HG03103 (cell line): Measurements from ENCODE around the gene PRR19.
"Not testable (repeated sequence)": the region's sequence is repeated elsewhere in the genome, so short reads cannot be mapped to it uniquely, and the experiment has no call there.

Source experiments
- ATAC-seq: cut with Tn5 transposase; IDR thresholded peaks from one replicate; pipeline ENCODE4 v1.9.1; 2021; ENCODE audit warnings: low read depth; ENCODE audit not compliant: unreplicated experiment

The PRR19 gene

DNA sequence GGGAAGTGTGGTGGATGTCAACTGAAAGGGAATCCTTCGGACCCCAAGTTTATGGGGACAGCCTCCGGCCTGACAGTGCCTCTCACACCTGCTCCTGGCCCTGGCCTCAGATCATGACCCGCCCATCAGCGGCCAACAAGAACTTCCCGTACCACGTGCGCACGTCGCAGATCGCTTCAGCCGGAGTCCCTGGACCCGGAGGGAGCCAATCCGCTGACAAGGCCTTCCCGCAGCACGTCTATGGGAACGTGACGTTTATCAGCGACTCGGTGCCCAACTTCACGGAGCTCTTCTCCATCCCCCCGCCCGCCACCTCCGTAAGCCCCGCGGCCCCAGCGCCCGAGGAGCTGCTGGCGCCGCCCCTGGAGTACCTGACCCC lies 21.5 kb downstream of the PRR19 start:
- no peak for ATAC-seq

DNA sequence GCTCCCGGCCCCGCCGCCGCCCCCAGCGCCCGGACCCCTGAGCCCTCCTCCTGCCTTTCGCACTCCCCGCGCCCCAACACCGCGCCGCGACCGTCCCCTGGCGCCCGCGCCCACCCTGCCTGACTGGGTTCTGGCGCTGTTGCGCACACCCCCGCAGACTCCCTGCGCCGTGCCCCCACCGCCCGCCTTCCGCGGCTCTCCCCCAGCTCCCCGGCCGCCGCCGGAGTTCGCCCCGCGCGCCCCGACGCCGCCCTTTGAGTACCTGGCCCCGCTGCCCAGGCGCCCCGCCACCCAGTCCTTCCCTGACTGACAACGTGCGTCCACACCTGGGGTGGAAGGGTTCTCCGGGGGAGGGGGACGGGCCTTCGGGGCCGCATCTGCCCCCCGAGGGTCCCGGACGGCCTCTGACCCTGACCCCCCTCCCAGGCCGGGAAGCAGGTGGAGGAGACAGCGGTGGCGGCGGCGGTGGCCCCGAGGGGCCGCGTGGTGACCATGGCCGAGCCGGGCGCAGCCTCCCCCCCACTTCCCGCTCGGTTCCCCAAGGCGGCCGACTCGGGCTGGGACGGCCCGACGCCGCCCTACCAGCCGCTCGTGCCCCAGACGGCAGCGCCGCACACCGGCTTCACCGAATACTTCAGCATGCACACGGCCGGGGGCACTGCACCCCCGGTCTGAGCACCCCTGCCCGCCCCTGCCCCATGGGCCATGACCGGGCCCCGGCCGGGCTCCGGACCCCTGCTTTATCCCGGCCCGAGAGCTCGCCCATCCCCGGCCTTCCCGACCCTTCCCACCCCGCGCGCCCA lies 22.1 kb downstream of the PRR19 start:
- ATAC-seq: no peak

DNA sequence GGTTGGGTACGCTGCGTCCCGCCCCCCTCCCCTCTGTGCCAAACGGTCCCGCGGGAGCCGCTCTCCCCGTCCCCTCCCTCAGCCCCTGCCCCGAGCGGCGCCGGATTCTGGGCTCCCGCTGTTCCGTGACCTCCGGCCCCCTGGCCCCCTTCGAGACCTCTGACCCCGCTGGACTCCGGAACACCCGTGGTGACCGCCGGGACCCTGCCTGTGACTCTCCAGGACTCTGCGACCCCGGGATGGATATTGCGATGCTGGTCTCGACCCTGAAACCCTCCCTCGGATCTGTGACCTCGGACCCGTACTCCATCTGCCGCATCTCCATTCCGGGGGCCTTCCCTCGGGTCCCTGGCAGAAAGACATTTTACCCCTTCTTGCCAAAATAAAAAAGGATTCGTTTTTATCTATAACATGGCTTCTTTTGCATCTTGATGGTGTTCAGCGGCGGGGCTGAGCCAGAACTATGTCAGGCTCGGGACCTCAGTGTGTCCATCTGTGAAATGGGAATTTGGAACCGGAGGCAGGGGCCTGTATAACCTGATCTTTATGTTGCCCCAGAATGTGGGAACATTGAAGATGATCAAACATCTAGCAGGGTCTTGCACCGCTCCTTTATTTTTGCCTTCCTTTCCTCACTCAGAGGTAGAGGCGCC lies 22.8 kb downstream of the PRR19 start:
- ATAC-seq: no peak

DNA sequence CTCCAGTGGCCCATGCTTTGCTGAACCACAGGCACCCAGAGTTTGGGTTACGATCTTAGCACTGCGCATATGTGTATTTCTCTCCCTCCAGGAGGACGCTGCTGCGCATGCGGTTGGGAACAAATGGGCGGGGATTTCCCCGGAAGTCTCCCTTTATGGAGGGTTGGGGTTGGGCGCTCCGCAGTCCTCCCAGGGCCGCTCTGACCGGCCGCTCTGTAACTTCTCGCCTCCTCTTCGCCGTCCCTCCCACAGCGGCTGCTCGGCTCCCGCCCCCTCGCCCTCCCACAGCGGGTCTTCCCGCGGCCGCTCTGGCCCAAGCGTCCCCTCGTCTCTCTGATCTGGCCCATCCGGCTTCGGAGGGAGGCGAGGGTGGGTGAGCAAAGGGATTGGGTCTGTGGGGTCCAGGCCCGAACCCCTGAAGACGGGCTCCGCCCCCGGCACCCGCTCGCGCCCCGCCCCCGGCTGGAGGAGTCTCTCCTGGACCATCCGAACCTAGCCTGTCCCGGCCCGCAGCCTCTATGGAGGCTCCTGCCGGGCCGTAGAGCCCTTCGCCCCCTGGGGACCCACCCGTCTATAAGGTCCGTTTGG lies 23.5 kb downstream of the PRR19 start, which contains the start of gene MEGF8:
Gene MEGF8, plus strand, starts transcription at position 328 of the 588 bp plus-strand sequence. CDS start 609 bp downstream, outside the sequence.
- peak; percentile 79 for ATAC-seq

DNA sequence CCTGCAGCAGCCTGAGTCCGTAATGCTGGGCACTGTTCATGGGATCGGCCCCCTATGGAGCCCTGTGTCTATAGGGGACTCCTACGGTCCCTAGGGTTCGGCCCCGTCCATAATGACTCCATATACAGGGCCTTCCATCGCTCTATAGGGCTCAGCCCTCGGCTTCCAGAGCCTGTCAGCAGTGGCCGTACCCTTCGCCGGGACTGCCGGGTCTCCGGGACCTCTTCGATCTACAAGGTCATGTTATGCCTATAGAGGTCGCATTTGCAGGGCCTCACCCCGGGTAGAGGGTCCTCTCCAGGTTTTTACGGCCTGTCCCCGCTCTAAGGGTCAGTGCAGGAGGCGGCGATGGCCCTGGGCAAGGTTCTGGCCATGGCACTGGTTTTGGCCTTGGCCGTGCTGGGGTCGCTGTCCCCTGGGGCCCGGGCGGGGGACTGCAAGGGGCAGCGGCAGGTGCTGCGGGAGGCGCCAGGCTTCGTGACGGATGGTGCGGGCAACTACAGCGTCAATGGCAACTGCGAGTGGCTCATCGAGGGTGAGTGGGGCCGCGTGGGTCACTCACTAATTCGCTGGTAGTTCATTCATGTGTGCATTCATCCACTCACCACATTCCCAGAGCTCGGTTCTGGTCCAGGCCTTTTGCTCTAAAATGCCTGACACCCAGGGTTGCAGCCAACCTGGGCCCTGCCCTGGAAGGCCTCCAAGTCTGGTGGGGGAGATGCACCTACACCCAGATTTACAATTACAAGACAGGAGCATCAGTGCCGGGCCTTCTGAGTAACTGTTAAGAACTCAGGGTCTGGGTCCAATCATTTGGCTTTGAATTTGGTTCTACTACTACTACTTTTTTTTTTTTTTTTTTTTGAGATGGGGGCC lies 24.2 kb downstream of the PRR19 start:
- peak; percentile 8 for ATAC-seq

DNA sequence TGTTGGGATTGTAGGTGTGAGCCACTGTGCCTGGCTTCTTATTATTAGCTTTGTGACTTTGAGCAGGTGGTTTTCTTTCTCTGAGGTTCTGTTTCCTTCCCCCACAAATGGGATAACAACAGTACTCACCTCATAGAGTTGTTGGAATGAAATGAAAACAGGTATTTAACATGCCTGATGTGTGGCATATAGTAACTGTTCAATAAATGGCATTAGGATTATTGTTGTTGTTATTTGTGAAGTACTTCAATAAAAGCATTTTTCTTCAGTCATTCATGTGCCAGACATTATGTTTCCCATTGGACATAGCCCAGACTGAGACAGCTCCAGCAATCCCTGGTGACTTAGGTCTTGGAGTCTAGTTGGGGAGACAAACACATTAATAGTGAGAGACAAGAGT lies 25.0 kb downstream of the PRR19 start:
- ATAC-seq: no peak

DNA sequence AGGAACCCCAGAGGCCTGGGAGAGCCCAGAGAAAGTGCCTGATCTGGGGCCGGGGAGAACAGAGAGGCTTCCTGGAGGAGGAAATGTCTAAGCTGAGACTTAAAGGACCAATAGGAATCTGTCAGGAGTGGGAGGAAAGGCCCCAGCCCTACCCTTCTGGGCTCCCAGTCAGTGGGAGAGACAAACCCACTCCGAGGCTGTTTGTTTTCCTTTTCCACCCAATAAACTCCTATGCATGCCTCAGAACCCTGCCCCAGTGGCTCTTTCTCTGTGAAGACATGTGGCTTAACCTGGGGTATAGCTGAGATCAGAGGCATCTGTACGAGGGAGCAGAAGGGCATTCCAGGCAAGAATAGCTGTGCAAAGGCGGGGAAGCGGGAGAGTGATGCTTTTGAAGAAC lies 25.4 kb downstream of the PRR19 start:
- ATAC-seq: no peak

DNA sequence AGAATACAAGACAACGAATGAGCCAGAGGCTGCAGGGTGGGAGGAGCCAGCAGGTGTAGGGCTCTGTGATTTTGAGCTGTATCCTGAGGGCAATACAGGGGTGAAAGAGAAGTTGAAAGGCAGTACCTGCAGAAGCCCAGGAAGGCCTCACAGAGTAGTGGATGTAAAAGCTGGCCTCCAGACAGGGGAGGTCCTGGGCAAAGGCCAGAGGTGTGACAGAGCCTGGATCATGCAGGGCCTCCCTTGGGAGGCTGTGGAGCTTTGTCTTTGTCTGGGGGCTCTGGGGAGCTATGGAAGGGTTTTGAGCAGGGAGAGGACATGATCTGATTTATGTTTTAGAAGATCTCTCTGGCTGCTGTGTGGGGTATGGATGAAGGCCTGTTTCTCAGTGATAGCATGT lies 26.2 kb downstream of the PRR19 start:
- no peak for ATAC-seq

DNA sequence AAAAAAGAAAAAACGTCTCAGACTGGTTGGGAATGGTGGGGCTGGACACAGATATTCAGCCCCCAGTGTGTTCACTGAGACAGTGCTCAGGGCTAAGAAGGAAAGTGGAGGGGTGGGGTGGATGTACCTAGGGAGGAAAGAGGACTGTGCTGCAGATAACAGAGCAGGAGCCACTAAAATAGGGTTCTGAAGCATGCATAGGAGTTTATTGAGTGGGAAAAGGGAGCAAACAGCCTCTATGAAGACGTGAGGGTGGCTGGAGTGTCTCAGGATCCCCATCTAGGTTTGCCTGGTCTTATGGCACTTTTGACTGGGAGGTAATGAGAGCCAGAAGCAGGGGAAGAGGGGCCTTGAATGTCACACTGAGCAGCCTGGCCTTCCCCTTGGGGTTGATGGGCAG lies 26.9 kb downstream of the PRR19 start:
- ATAC-seq: no peak

DNA sequence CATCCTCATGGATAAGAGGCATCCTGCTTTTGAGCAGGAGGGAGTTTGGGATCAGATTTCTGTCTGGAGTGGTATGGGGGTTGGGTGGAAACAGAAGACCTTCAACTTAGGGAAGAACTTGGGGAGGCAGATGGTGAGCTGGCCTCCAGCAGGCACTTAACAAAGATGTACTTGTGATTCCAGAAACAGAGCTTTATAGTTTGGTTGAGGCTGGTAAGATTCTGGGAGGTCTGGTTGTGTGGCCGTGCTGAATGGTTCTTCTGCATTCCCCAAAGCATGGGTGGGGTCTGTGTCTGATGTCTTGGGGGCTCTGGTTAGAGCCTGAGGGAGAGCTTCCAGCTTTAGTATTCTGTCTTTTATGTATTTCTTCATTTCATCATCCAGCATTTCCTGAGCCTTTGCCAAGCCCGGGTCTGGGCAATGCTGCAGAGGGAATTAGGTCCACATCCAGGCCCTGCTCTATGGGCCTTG lies 28.3 kb downstream of the PRR19 start:
- ATAC-seq: no peak

DNA sequence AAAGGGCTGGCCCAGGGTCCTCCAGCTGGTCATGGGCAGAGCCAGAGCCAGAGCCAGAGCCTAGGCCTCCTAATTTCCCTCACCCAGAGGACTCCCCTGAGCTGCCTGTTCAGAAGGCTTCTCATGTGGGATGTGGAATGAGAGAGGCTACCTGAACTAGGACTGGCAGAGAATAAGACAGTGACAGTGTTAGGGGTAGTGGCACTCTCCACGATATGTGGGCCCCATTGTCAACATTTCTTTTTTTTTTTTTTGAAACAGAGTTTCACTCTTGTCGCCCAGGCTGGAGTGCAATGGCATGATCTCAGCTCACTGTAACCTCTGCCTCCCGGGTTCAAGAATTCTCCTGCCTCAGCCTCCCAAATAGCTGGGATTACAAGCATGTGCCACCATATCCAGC lies 29.4 kb downstream of the PRR19 start:
- not testable (repeated sequence) for ATAC-seq

DNA sequence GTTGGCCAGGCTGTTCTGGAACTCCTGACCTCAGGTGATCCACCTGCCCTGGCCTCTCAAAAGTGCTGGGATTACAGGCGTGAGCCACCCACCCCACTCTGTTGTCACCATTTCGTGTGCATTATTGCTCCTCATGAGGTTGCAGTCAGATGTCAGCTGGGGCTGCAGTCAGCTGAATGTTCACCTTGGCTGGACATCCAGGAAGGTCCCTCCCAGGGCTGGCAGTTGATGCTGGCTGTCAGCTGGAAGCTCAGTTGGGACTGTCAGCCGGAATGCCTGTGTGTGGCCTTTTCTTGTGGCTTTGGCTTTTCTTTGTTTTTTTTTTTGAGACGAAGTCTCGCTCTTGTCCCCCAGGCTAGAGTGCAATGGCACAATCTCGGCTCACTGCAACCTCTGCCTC lies 30.1 kb downstream of the PRR19 start:
- ATAC-seq: no peak

DNA sequence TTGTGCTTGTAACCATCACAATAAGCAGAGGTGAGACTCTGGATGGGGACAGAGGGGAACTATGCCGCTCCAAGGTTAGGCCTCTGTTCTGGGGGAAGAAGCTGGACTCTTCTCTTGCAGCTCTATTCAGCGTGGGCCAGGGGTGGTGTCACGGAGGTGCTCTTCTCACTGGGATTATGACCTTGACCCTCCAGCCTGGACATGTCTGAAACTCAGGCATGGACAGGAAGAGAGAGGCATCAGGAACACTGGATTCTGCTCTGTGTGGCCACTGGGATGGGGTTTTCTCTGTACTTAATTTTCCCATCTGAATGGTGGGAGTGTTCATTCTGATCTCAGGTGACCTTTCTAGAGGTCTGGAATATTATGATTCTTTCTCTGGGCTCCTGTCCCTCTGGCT lies 31.1 kb downstream of the PRR19 start:
- no peak for ATAC-seq

DNA sequence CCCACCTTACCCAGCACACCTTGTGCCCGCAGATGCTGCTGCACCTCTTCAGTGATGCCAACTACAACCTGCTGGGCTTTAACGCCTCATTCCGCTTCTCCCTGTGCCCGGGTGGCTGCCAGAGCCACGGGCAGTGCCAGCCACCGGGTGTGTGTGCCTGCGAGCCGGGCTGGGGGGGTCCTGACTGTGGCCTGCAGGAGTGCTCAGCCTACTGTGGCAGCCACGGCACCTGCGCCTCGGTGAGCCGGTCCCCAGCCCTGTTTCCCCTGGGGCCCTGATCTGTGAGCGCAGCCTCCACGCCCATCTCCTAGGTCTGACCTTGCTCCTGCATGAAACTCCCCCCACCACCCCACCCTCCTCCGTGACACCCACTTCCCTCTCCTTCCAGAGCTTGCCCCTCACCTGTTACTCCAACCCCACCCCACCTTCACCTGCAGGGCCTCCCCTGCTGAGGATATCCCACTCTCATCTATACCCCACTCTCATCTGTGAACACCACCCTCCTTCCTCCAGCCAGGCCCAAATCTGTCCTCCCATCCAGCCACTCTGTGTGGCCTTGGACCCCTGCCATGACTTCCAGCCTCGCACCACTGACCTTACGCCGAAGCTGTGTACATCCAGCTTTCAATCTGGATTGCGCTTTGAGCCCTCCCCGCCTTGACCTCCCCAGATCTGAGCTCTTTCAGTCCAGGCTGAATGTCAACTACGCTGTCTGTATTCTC lies 32.2 kb downstream of the PRR19 start:
- ATAC-seq: no peak

DNA sequence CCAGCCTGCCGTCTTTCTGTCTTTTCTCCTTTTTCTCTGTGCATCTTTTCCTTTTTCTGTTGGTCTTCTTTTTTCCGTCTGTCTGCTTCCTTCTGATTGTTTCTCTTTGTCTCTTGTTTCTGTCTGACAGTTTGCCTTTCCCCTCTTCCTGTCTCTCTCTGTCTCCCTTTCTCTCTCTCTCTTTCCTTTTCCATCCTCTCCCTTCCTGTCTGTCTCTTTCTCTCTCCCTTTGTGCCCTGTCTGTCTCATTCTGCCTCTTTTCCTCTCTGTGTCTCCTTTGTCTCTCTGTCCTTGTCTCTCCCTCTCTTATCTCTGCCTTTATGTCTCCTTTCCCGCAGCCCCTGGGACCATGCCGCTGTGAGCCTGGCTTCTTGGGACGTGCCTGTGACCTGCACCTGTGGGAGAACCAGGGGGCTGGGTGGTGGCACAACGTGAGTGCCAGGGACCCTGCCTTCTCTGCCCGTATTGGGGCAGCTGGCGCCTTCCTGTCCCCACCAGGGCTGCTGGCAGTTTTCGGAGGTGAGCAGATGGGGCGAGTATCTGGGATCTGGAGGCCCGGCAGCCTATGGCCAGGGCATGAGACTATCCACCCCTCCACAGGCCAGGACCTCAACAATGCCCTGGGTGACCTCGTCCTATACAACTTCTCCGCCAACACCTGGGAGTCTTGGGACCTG lies 32.9 kb downstream of the PRR19 start:
- no peak for ATAC-seq

DNA sequence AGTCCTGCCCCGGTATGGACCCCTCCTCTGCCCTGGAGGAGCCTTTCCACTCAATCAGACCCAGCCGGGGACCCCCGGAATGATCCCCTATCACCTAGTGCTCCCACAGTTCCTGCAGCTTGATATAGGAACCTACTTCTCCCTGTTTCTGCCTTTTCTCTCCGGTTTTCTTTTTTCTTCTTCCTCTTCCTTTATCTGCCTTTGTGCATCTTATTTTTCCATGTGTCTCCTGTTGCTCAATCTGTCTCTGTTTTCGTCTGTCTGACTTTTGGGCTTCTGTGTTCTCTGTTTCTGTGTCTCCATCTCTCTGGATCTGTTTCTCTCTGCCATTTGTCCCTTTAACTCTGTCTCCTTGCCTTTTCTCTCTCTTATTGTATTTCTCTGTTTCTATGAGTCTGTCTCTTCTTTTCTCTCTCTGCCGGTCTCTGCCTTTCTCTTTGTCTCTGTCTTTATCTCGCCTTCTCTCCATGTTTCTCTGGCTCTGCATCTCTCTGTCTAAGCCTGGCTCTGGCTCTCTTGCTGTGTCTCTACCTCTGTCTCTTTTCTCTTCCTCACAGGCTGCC lies 33.5 kb downstream of the PRR19 start:
- ATAC-seq: no peak

DNA sequence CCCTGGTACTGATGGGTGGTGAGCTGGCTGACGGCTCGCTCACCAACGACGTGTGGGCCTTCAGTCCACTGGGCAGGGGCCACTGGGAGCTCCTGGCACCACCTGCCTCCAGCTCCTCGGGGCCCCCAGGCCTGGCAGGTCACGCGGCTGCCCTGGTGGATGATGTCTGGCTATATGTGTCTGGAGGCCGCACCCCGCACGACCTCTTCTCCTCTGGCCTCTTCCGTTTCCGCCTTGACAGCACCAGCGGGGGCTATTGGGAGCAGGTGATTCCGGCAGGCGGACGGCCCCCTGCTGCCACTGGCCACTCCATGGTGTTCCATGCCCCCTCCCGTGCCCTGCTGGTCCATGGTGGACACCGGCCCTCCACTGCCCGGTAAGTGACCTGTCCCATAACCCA lies 34.0 kb downstream of the PRR19 start:
- no peak for ATAC-seq

DNA sequence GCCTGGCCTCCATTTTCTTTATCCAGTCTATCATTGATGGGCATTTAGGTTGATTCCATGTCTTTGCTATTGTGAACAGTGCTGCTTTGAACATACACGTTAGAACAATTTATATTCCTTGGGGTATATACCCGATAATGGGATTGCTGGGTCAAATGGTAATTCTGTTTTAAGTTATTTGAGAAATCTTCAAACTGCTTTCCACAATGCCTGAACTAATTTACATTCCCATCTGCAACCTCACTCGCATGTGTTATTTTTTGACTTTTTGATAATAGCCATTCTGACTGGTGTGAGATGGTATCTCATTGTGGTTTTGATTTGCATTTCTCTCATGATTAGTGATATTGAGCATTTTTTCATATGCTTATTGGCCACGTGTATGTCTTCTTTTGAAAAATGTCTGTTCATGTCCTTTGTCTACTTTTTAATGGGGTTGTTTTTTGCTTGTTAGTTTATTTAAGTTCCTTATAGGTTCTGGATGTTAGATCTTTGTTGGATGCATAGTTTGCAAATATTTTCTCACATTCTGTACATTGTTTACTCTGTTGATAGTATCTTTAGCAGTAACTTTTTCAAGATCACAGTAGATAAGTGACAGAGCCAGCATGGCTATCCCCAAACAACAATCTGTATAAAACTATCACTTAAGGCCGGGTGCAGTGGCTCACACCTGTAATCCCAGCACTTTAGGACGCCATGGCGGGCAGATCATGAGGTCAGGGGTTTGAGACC lies 37.4 kb downstream of the PRR19 start:
- ATAC-seq: not testable (repeated sequence)

DNA sequence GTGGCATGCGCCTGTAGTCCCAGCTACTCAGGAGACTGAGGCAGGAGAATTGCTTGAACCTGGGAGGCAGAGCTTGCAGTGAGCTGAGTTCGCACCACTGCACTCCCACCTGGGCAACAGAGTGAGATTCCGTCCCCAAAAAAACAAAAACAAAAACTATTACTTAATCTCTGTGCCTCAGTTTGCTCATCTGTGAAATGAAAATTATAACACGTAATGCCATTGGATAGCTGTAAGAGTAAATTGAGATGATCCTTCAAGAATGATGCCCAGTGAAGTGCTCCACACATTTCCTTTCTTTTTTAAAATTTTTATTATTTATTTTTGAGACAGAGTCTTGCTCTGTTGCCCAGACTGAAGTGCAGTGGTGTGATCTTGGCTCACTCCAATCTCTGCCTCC lies 38.0 kb downstream of the PRR19 start:
- not testable (repeated sequence) for ATAC-seq
